Suprapubic skin (tissue), 4 donors: ENCODE results near the gene MSI1.

Source experiments
- EP300 ChIP-seq: sonication (generic); formaldehyde crosslinking; IDR thresholded peaks from one replicate; pipeline ENCODE4 v1.6.1; 2017; ENCODE audit warnings: antibody characterized with exemption
- POLR2A ChIP-seq, 2 donors: fragments of 450-650 bp; IDR thresholded peaks; one replicate each; pipeline ENCODE4 v1.6.1; 2017; ENCODE audit warnings: antibody characterized with exemption in 2 of 2, mild to moderate bottlenecking in 2 of 2, moderate library complexity in 2 of 2
- POLR2AphosphoS5 ChIP-seq, 3 donors: sonication (generic); formaldehyde crosslinking; IDR thresholded peaks; one replicate each; pipeline ENCODE4 v1.6.1; 2017; ENCODE audit warnings: antibody characterized with exemption in 3 of 3
- TF ChIP-seq, protein P1 (sequence below), 2 donors: fragments of 200-600 bp in 1 of 2; fragments of 450-650 bp in 1 of 2; sonication (generic) in 1 of 2; IDR thresholded peaks; one replicate each; pipeline ENCODE4 v1.5.1; 2016 to 2019; ENCODE audit warnings: antibody characterized with exemption in 2 of 2, mild to moderate bottlenecking in 1 of 2, moderate library complexity in 1 of 2

DNA sequence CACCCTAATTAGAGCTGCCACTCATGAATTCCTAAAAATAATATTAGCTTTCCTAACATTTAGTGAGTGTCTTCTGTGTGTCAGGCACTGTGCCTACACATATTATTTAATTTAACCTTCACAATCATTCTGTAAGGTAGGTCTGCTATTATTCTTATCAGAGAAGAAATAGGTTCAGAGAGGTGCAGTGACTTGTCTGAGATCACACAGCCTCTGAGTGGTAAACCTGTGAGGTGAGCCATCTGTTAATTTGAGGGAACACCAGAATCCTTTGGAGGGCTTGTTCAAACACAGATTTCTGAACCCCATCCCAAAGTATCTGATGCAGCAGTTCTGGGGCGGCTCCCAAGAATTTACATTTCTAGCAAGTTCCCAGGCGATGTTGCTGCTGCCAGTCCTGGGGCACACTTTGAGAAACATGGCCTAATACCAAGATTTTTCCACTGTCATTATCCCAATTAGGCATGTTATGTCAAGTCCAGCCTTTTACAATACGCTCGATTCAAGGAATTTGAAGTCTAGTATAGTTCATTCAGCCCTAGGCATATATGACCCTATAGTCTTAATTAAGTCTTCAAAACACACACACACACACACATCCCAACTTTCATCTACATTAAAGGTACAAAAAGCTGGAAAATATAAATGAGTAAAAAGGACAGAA, 49.1 kb upstream of the MSI1 start:
- TF ChIP-seq, protein P1, sequence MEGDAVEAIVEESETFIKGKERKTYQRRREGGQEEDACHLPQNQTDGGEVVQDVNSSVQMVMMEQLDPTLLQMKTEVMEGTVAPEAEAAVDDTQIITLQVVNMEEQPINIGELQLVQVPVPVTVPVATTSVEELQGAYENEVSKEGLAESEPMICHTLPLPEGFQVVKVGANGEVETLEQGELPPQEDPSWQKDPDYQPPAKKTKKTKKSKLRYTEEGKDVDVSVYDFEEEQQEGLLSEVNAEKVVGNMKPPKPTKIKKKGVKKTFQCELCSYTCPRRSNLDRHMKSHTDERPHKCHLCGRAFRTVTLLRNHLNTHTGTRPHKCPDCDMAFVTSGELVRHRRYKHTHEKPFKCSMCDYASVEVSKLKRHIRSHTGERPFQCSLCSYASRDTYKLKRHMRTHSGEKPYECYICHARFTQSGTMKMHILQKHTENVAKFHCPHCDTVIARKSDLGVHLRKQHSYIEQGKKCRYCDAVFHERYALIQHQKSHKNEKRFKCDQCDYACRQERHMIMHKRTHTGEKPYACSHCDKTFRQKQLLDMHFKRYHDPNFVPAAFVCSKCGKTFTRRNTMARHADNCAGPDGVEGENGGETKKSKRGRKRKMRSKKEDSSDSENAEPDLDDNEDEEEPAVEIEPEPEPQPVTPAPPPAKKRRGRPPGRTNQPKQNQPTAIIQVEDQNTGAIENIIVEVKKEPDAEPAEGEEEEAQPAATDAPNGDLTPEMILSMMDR (IDR thresholded peaks at IDR 0.05) = no peak
- TF ChIP-seq POLR2A (IDR thresholded peaks at IDR 0.05) (no peak), POLR2AphosphoS5 (IDR thresholded peaks at IDR 0.05) (no peak), EP300 (no peak)
